K562 (cell line): ENCODE results near the gene SNTG2.

ENCODE experiments used
- DACH1 ChIP-seq: fragments of 450-650 bp; IDR thresholded peaks from 2 replicates; pipeline ENCODE4 v1.6.1; 2018; ENCODE audit not compliant: partially characterized antibody
- FOXK2 ChIP-seq, 2 experiments: fragments of 450-650 bp; IDR thresholded peaks in 1 of 2; conservative IDR thresholded peaks in 1 of 2; 2 replicates each; pipeline ENCODE4 v1.6.1; 2016; ENCODE audit warnings: low read depth in 2 of 2, mild to moderate bottlenecking in 1 of 2
- GATAD2B ChIP-seq: fragments of 450-650 bp; IDR thresholded peaks from 2 replicates; pipeline ENCODE4 v1.6.1; 2017; ENCODE audit warnings: mild to moderate bottlenecking, borderline replicate concordance
- HDAC1 ChIP-seq, 2 experiments: fragments of 450-650 bp; IDR thresholded peaks; 2 replicates each; pipeline ENCODE4 v1.6.1; 2016 to 2017; ENCODE audit warnings: inconsistent platforms in 1 of 2, mild to moderate bottlenecking in 1 of 2, moderate library complexity in 1 of 2
- KAT7 ChIP-seq: sonication (generic); formaldehyde crosslinking; IDR thresholded peaks from 2 replicates; pipeline ENCODE4 v1.8.0; 2022; ENCODE audit warnings: missing genetic modification reagents, mild to moderate bottlenecking, borderline replicate concordance
- NFE2L1 ChIP-seq: fragments of 450-650 bp; IDR thresholded peaks from 2 replicates; pipeline ENCODE4 v1.6.1; 2016; ENCODE audit warnings: missing genetic modification characterization, low read depth, mild to moderate bottlenecking, missing compliant biosample characterization, moderate library complexity, borderline replicate concordance
- SETDB1 ChIP-seq: IDR thresholded peaks from one replicate; pipeline ENCODE4 v1.6.1; 2012; ENCODE audit warnings: low read length, control low read depth, inconsistent platforms
- TOE1 ChIP-seq, 2 experiments: fragments of 450-650 bp in 1 of 2; sonication (generic) in 1 of 2; formaldehyde crosslinking in 1 of 2; IDR thresholded peaks; 2 replicates each; pipeline versions ENCODE4 v1.7.1 to v1.8.0; 2016 to 2022; ENCODE audit warnings: borderline replicate concordance in 2 of 2, mild to moderate bottlenecking in 2 of 2, antibody characterized with exemption in 1 of 2, inconsistent platforms in 1 of 2, low read depth in 1 of 2, missing genetic modification reagents in 1 of 2, moderate library complexity in 1 of 2
- ZNF232 ChIP-seq: sonication (generic); formaldehyde crosslinking; IDR thresholded peaks from 2 replicates; pipeline ENCODE4 v1.8.0; 2022; ENCODE audit warnings: mild to moderate bottlenecking, missing genetic modification reagents
- ZNF668 ChIP-seq: fragments of 250-450 bp; sonication (Bioruptor Pico); IDR thresholded peaks from 2 replicates; pipeline ENCODE4 v1.8.0; 2022; ENCODE audit warnings: mild to moderate bottlenecking, inconsistent platforms
- TF ChIP-seq, protein P1 (sequence below), 3 experiments: IDR thresholded peaks in 2 of 3; conservative IDR thresholded peaks in 1 of 3; 2 replicates each; pipeline ENCODE4 v1.5.1; 2011 to 2012; ENCODE audit warnings: low read length in 3 of 3, mild to moderate bottlenecking in 3 of 3, control low read depth in 2 of 3, improper control_type of control experiment in 1 of 3, inconsistent platforms in 1 of 3, low read depth in 1 of 3, mixed read lengths in 1 of 3, moderate library complexity in 1 of 3; ENCODE audit not compliant: insufficient read depth in 2 of 3
- TF ChIP-seq, protein P2 (sequence below), 2 experiments: fragments of 450-650 bp; IDR thresholded peaks; 2 replicates each; pipeline ENCODE4 v1.6.1; 2016
- TF ChIP-seq, protein P3 (sequence below): sonication (generic); formaldehyde crosslinking; IDR thresholded peaks from 2 replicates; pipeline ENCODE4 v1.9.0; 2022; ENCODE audit warnings: mild to moderate bottlenecking, missing genetic modification reagents

DNA sequence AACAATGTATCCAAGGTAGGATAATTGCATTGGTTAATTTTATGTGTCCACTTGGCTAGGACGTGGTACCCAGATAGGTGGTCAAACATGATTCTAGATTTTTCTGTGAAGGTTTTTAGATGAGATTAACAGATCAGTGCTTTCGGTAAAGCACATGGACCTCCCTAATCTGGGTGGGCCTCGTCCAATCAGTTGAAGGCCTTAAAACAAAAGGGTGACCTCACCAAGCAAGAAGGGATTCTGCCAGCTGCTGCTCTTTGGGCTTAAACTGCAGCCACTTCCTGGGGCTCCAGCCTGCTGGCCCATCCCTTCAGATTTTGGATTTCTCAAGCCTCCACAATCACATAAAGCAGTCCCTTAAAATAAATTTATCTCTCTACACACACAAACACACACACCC is 236.5 kb downstream of the SNTG2 start:
- TF ChIP-seq, protein P1, sequence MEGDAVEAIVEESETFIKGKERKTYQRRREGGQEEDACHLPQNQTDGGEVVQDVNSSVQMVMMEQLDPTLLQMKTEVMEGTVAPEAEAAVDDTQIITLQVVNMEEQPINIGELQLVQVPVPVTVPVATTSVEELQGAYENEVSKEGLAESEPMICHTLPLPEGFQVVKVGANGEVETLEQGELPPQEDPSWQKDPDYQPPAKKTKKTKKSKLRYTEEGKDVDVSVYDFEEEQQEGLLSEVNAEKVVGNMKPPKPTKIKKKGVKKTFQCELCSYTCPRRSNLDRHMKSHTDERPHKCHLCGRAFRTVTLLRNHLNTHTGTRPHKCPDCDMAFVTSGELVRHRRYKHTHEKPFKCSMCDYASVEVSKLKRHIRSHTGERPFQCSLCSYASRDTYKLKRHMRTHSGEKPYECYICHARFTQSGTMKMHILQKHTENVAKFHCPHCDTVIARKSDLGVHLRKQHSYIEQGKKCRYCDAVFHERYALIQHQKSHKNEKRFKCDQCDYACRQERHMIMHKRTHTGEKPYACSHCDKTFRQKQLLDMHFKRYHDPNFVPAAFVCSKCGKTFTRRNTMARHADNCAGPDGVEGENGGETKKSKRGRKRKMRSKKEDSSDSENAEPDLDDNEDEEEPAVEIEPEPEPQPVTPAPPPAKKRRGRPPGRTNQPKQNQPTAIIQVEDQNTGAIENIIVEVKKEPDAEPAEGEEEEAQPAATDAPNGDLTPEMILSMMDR (IDR thresholded peaks at IDR 0.05 in 2 of 3, conservative IDR thresholded peaks at IDR 0.05 in 1 of 3; ENCODE audit: insufficient read depth in 2 of 3, low read depth in 1 of 3, low read length in 3 of 3), result no peak
- TF ChIP-seq NFE2L1, result no peak
- no peak for TF ChIP-seq ZNF232
- TF ChIP-seq ZNF668 (CRISPR knock-in tag), result no peak
- TF ChIP-seq, protein P2, sequence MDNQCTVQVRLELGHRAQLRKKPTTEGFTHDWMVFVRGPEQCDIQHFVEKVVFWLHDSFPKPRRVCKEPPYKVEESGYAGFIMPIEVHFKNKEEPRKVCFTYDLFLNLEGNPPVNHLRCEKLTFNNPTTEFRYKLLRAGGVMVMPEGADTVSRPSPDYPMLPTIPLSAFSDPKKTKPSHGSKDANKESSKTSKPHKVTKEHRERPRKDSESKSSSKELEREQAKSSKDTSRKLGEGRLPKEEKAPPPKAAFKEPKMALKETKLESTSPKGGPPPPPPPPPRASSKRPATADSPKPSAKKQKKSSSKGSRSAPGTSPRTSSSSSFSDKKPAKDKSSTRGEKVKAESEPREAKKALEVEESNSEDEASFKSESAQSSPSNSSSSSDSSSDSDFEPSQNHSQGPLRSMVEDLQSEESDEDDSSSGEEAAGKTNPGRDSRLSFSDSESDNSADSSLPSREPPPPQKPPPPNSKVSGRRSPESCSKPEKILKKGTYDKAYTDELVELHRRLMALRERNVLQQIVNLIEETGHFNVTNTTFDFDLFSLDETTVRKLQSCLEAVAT (IDR thresholded peaks at IDR 0.05), result no peak
- no peak for TF ChIP-seq DACH1
- no peak for TF ChIP-seq KAT7 (CRISPR knock-in tag)
- TF ChIP-seq TOE1 (IDR thresholded peaks at IDR 0.05; ENCODE audit: borderline replicate concordance), result no peak
- no peak for TF ChIP-seq TOE1 (CRISPR knock-in tag; IDR thresholded peaks at IDR 0.05; ENCODE audit: borderline replicate concordance, low read depth)
- no peak for TF ChIP-seq SETDB1
- TF ChIP-seq, protein P3, sequence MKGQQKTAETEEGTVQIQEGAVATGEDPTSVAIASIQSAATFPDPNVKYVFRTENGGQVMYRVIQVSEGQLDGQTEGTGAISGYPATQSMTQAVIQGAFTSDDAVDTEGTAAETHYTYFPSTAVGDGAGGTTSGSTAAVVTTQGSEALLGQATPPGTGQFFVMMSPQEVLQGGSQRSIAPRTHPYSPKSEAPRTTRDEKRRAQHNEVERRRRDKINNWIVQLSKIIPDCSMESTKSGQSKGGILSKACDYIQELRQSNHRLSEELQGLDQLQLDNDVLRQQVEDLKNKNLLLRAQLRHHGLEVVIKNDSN (CRISPR knock-in tag), result no peak
- TF ChIP-seq FOXK2 (conservative IDR thresholded peaks at IDR 0.05 in 1 of 2, IDR thresholded peaks at IDR 0.05 in 1 of 2; ENCODE audit: low read depth in 2 of 2), result no peak
- TF ChIP-seq GATAD2B, result no peak
- TF ChIP-seq HDAC1 (IDR thresholded peaks at IDR 0.05), result no peak
